HG03196 (cell line): Measurements from ENCODE around the gene B9D1.

Experiments used
- ATAC-seq: cut with Tn5 transposase; IDR thresholded peaks from one replicate; pipeline ENCODE4 v1.9.1; 2021; ENCODE audit not compliant: unreplicated experiment

The B9D1 gene

GRCh38 chr17:19341211-19341631 lies 21.3 kb downstream of the B9D1 start:
- no peak for ATAC-seq

DNA sequence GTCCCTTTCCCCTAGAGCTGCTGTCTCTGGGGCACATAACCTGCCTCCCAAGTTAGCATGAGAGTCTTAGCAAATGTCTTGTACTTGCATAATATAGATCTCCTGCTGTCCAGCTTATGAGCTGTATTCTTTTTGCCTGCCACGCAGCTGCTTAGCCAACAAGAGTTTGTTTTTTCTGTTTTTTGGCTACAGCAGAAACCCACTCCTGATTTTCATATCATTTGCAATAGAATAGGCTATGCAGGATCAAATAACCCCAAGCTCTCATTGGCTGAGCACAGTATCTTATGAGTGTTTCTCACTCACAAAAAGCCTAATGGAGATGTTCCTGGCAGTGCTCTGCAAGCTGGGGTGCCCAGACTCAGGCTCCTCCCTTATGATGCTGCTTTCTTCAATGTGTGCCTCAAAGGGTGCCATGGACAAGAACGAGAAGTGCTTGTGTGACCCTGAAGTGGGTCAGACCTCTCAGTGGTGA lies 23.1 kb downstream of the B9D1 start:
- no peak for ATAC-seq

- ATAC-seq = no peak
Observed at GRCh38 chr17:19338031-19338990, 24.2 kb downstream of the B9D1 start.

DNA sequence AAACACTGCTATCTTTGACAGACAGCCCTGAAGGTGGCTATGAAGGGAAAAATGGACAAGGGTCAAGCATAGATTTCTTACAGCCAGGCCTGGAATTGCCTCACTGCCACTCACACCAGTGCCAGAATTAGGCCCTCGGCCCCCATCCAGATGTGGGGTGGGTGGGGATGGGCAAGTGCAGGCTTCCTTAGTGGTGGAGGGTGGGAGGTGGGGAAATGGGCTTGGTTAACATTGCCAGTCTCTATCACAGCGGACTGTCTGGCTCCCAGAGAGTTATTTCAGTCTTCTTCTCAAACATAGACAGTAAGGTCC lies 24.9 kb downstream of the B9D1 start:
- ATAC-seq = no peak

GRCh38 chr17:19336938-19337711 lies 25.4 kb downstream of the B9D1 start:
- ATAC-seq = no peak

DNA sequence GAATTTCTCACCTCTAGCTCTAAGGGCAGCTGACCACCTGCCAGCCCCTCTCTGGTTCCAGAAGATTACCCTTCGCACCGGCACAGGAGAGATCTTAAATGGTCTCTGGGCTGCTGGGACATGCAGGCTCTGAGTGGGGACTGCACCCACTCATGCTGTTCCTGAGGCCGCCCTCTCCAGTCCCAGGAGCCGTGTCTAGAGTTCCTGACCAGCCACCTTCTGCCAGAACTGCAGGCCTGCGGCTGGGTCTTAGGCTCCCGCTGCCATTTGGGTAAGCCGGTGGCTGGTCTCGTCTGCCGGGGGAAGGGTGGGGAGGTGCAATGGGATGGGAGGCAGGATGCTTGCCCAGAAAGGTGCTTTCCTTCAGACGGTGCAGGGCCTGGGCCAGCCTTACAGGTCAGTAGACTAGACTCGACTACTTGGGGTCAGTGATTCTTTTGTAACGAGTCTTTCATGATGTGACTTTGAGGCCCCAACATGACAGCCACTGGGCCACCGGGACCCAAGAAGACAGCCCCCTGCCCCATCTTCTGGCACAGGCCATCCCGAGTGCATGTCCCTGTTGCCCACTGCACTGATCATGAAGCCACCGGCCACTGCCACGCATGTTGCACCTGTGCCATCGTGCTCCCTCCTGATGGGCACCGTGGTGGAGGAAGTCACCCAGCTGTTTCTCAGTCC lies 26.4 kb downstream of the B9D1 start:
- ATAC-seq = no peak

DNA sequence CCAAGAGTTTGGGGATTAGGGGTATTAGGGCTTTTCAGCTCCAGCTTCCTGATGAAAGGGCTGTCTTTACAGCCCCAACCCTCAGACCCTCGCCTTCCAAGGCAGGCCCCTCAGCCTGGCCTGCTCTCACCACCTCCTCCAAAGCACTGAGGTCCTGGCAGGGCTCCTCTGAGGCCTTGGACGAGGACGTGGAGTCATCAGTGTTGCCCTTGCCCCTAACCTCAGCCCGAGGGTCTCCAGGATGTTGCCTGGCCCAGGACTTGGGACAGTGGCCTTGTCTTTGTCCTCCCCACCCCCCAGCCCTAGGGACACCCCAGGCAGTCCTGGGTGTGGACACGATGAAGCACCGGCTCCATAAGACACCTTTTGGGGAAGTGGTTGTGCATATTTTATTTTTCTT lies 28.2 kb downstream of the B9D1 start:
- ATAC-seq = no peak

- no peak for ATAC-seq
Observed at GRCh38 chr17:19333736-19334290, 28.7 kb downstream of the B9D1 start.

DNA sequence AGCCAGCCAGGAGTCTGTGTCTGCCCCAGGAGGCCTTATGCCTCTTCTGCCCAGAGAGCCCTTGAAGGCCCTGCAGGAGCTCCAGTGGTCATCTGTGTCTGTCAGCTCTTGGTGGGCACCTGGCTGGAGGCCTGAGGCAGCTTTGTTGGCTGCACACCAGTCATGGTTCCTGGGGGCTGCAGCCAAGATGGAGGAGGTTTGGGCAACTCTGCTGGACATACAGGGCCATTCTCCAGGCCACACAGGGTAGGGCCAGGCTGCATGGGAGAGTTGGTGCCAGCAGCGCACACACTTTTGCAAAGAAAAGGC lies 29.4 kb downstream of the B9D1 start:
- no peak for ATAC-seq

GRCh38 chr17:19332371-19333131 lies 30.0 kb downstream of the B9D1 start:
- no peak for ATAC-seq

- ATAC-seq = no peak
Observed at GRCh38 chr17:19331543-19332245, 30.8 kb downstream of the B9D1 start.

- no peak for ATAC-seq
Observed at GRCh38 chr17:19331134-19331533, 31.4 kb downstream of the B9D1 start.

DNA sequence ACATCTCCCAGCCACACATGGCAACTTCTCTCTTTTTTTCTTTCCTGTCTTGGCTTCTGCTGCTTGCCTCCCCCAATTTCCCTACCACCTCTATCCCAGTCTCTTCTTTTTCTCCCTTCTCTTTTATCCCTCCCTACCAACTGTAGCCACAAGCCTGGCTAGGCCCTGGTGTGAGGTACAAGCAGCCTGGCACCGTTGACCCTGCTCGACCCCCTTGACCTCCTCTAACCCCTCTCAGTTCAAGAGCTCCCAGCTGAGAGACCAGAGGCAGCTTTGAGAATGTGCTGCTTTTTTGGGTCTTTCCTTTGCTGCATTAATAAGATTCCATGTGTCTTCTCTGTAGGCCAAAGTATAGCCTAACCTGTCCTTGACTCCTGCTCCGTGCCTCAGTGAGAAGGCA lies 32.3 kb downstream of the B9D1 start:
- ATAC-seq = no peak

- ATAC-seq = no peak
Observed at GRCh38 chr17:19329839-19330238, 32.7 kb downstream of the B9D1 start.

- no peak for ATAC-seq
Observed at GRCh38 chr17:19329136-19329535, 33.4 kb downstream of the B9D1 start.

DNA sequence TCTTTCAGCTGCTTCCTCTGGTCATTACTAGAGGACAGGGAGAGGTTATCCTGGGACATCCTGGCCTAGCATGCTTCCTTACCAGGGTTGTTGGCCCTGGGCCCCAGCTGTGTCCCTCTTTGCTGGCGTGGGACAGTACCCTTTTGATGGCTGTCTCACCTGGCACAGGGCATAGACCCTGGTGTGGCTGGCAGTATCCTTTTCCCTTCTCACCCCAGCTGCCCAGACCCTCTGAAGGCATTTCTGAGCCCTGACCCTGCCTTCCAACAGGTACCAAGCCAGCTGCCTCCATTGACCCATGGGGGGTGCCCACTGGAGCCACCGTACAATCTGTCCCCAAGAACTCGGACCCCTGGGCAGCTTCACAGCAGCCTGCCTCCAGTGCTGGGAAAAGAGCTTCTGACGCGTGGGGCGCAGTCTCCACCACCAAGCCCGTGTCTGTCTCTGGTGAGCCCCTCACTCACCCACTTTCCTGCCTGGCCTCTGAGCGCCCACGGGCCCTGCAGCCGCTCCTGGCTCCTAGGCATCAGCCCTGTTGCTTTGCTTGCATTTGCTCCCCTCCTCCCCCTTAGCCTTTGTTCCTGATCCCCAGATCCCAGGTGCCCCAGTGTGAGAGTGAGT lies 34.0 kb downstream of the B9D1 start:
- no peak for ATAC-seq

GRCh38 chr17:19327031-19327783 lies 35.3 kb downstream of the B9D1 start:
- no peak for ATAC-seq

GRCh38 chr17:19325542-19325941 lies 37.0 kb downstream of the B9D1 start:
- no peak for ATAC-seq

DNA sequence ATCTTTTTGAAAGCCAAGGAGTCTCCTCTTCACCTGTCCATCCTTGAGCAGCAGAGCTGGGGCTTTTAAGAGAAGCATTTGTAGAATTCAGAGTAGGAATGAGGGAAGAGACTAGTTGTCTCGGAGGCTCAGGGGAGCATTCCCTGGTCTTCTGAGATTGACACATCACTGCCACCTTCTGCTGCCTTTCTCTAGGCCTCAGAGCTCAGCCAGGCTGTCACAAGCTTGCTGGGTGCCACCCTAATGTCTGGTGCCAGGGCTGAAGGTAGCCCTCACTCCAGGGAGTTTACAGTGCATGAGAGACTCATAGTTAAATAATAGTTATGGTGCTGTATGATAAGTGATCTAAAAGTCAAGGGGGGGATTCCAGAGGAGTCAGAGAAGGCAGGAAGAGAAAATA lies 39.7 kb downstream of the B9D1 start:
- no peak for ATAC-seq
